HL-60/S4 treated with phorbol 12-myristate 13-acetate at 8.2 ng/mL for 4 days and 3 days (cell line): ENCODE results near the gene TUBA1C.

Experiments
- in situ Hi-C: fragments of 300-500 bp; cut with MboI; formaldehyde crosslinking; loops from 2 replicates; pipeline ENCODE4 v1.15.0; 2022; ENCODE audit warnings: low sequenced_read_pairs

The TUBA1C gene

GRCh38 chr12:49264873-49265792 lies at the start of gene TUBA1C:
Gene TUBA1C (plus strand): TSS chr12:49265082. CDS start chr12:49265182, 100 bp downstream.
- in situ Hi-C loops, result no loop called here

GRCh38 chr12:49219417-49220026 lies 45.4 kb upstream of the TUBA1C start:
- in situ Hi-C loops, result no loop called here

- in situ Hi-C loops, result no loop called here
Measured at GRCh38 chr12:49220972-49221371, 43.9 kb upstream of the TUBA1C start.

- in situ Hi-C loops, result no loop called here
Measured at GRCh38 chr12:49223122-49223521, 41.8 kb upstream of the TUBA1C start.

- in situ Hi-C loops, result no loop called here
Measured at GRCh38 chr12:49223590-49224369, 41.1 kb upstream of the TUBA1C start.

- in situ Hi-C loops, result loop anchor here (25.0 kb wide), 1 partner anchor 163 kb away; the partner anchor contains the start of genes KMT2D and RHEBL1
Measured at GRCh38 chr12:49225576-49226166, 39.2 kb upstream of the TUBA1C start.

GRCh38 chr12:49227713-49228112 lies 37.2 kb upstream of the TUBA1C start:
- in situ Hi-C loops, result loop anchor here (25.0 kb wide), 1 partner anchor 165 kb away; the partner anchor contains the start of genes KMT2D and RHEBL1

GRCh38 chr12:49228653-49229052 lies 36.2 kb upstream of the TUBA1C start:
- in situ Hi-C loops, result loop anchor here (25.0 kb wide), 1 partner anchor 166 kb away; the partner anchor contains the start of genes KMT2D and RHEBL1

GRCh38 chr12:49230176-49230804 lies 34.6 kb upstream of the TUBA1C start:
- in situ Hi-C loops, result loop anchor here (25.0 kb wide), 1 partner anchor 168 kb away; the partner anchor contains the start of genes KMT2D and RHEBL1

GRCh38 chr12:49230805-49231194 lies 34.1 kb upstream of the TUBA1C start:
- in situ Hi-C loops, result loop anchor here (25.0 kb wide), 1 partner anchor 168 kb away; the partner anchor contains the start of genes KMT2D and RHEBL1

GRCh38 chr12:49231878-49232655 lies 32.8 kb upstream of the TUBA1C start:
- in situ Hi-C loops, result loop anchor here (25.0 kb wide), 1 partner anchor 170 kb away; the partner anchor contains the start of genes KMT2D and RHEBL1

- in situ Hi-C loops, result loop anchor here (25.0 kb wide), 1 partner anchor 171 kb away; the partner anchor contains the start of genes KMT2D and RHEBL1
Measured at GRCh38 chr12:49232940-49233841, 31.7 kb upstream of the TUBA1C start.

- in situ Hi-C loops, result loop anchor here (25.0 kb wide), 1 partner anchor 172 kb away; the partner anchor contains the start of genes KMT2D and RHEBL1
Measured at GRCh38 chr12:49233842-49234526, 30.9 kb upstream of the TUBA1C start.

GRCh38 chr12:49236423-49236822 lies 28.5 kb upstream of the TUBA1C start:
- in situ Hi-C loops, result loop anchor here (25.0 kb wide), 1 partner anchor 174 kb away; the partner anchor contains the start of genes KMT2D and RHEBL1

- in situ Hi-C loops, result loop anchor here (25.0 kb wide), 1 partner anchor 181 kb away; the partner anchor contains the start of genes KMT2D and RHEBL1
Measured at GRCh38 chr12:49243631-49244030, 21.3 kb upstream of the TUBA1C start.

- in situ Hi-C loops, result loop anchor here (25.0 kb wide), 1 partner anchor 182 kb away; the partner anchor contains the start of genes KMT2D and RHEBL1
Measured at GRCh38 chr12:49244176-49244575, 20.7 kb upstream of the TUBA1C start.

GRCh38 chr12:49251357-49251756 lies 13.5 kb upstream of the TUBA1C start:
- in situ Hi-C loops, result no loop called here
